ENCODE data around the gene HMGCS1. TPM values are rescaled to one million over a fixed set of nuclear protein-coding genes. Genes with fewer than 3 reads are reported as not detected.
"Not testable (repeated sequence)": the region's sequence is repeated elsewhere in the genome, so short reads cannot be mapped to it uniquely, and the experiment has no call there.

The HMGCS1 gene
- total RNA-seq, 1 donor from 2014 or later = 23.7 TPM

- peak overlapping the region; percentile 93 for H3K27ac ChIP-seq (replicated peaks)
- H3K36me3 ChIP-seq = no peaks in the 10 kb centered on the region
- H3K9me3 ChIP-seq (replicated peaks) = no peaks in the 10 kb centered on the region
- DNase-seq = no peak
- H3K4me1 ChIP-seq = peaks cover 46% of the 10 kb centered on the region
- H3K27me3 ChIP-seq (ENCODE audit: low read depth) = no peaks in the 10 kb centered on the region
- TF ChIP-seq, protein P1, sequence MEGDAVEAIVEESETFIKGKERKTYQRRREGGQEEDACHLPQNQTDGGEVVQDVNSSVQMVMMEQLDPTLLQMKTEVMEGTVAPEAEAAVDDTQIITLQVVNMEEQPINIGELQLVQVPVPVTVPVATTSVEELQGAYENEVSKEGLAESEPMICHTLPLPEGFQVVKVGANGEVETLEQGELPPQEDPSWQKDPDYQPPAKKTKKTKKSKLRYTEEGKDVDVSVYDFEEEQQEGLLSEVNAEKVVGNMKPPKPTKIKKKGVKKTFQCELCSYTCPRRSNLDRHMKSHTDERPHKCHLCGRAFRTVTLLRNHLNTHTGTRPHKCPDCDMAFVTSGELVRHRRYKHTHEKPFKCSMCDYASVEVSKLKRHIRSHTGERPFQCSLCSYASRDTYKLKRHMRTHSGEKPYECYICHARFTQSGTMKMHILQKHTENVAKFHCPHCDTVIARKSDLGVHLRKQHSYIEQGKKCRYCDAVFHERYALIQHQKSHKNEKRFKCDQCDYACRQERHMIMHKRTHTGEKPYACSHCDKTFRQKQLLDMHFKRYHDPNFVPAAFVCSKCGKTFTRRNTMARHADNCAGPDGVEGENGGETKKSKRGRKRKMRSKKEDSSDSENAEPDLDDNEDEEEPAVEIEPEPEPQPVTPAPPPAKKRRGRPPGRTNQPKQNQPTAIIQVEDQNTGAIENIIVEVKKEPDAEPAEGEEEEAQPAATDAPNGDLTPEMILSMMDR (IDR thresholded peaks at IDR 0.05; ENCODE audit: borderline replicate concordance) = no peak
- H3K4me3 ChIP-seq = peak overlapping the region; percentile 94
- intact Hi-C loops (cut with micrococcal nuclease) = no loop called here
Observed at GRCh38 chr5:43313854-43314457, 744 bp upstream of the HMGCS1 start.

DNA sequence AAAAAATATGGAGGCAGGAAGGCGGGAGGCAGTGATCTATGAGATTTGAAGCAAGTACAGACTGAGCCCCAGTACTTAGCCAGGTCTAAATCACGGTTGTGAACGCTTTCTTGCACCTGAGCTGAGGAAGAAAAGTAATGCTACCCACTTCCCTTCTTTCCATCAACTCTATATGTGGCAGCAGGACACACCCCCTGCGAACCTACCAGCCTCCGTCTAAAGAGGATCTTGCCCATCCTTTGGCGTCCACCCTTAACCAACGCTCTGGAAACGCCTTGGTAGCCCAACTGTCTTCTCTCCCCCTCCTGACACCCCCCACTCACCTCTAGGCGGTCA, 545 bp downstream of the HMGCS1 start:
- Histone ChIP-seq H3K9me3 (replicated peaks) (no peaks in the 10 kb centered on the region), H3K4me3 (peak overlapping the region; percentile 94), H3K27me3 (ENCODE audit: low read depth) (no peaks in the 10 kb centered on the region), H3K27ac (replicated peaks) (peak overlapping the region; percentile 93), H3K36me3 (no peaks in the 10 kb centered on the region), H3K4me1 (peaks cover 51% of the 10 kb centered on the region)
- intact Hi-C loops (cut with micrococcal nuclease) = no loop called here
- TF ChIP-seq, protein P1 (IDR thresholded peaks at IDR 0.05; ENCODE audit: borderline replicate concordance) = no peak
- DNase-seq = no peak

DNA sequence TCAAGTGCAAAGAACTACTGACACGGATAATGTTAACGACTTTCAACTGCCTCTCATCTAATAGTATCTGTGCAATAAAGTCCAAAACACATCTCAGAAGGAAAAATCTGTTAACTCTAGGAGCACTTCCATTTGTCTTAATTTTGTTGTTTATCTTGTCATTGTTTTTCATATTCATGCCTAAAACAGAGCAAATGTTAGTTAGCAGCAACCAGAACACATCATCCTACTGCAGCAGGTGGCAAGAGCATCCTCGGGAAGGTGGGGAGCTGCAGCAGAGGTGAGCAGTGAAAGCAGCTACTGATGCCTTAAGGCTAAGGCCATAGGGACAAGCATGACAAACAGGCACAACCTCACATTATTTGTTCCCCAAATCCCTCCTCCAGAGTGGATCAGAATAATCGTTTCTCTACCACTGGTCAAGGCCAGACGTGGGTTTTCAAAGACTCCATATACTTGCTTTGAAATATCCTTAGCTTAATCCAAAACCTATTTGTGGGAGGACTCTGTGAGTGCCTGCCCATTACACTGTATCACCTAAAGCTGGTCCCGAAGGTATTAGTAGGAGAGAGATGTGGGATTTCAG, 1.0 kb downstream of the HMGCS1 start:
- Histone ChIP-seq H3K27ac (replicated peaks) (no peak overlapping the region), H3K27me3 (ENCODE audit: low read depth) (no peaks in the 10 kb centered on the region)
- TF ChIP-seq, protein P1 (IDR thresholded peaks at IDR 0.05; ENCODE audit: borderline replicate concordance) = no peak

GRCh38 chr5:43309637-43310036, 3.6 kb downstream of the HMGCS1 start:
- no peak for DNase-seq
- H3K27me3 ChIP-seq (ENCODE audit: low read depth) = no peaks in the 10 kb centered on the region
- no peaks in the 10 kb centered on the region for H3K9me3 ChIP-seq (replicated peaks)
- H3K4me1 ChIP-seq = peaks cover 59% of the 10 kb centered on the region
- TF ChIP-seq, protein P1 (IDR thresholded peaks at IDR 0.05; ENCODE audit: borderline replicate concordance) = no peak
- no peak overlapping the region for H3K4me3 ChIP-seq
- H3K27ac ChIP-seq (replicated peaks) = no peak overlapping the region
- intact Hi-C loops (cut with micrococcal nuclease) = no loop called here
- H3K36me3 ChIP-seq = no peaks in the 10 kb centered on the region

More for the DNA sequence above, 1.0 kb downstream of the HMGCS1 start:
- intact Hi-C loops (cut with micrococcal nuclease) = no loop called here
- DNase-seq = no peak
- Histone ChIP-seq H3K4me1 (peaks cover 51% of the 10 kb centered on the region), H3K36me3 (no peaks in the 10 kb centered on the region), H3K4me3 (peak overlapping the region; percentile 94), H3K9me3 (replicated peaks) (no peaks in the 10 kb centered on the region)

DNA sequence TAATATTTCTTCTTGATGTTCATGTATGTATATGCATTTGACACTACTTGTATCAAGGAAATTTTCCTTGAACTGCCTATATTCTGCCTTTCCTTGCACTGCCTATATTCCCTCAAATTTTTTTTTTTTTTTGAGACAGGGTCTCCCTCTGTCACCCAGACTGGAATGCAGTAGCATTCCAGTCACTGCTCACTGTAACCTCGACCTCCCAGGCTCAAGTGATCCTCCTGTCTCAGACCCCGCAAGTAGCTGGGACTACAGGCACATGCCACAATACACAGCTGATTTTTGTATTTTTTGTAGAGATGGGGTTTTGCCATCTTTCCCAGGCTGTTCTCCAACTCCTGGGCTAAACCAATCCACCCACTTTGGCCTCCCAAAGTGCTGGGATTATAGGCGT, 4.1 kb downstream of the HMGCS1 start:
- Histone ChIP-seq H3K36me3 (no peaks in the 10 kb centered on the region), H3K27me3 (ENCODE audit: low read depth) (no peaks in the 10 kb centered on the region), H3K27ac (replicated peaks) (no peak overlapping the region), H3K9me3 (replicated peaks) (no peaks in the 10 kb centered on the region), H3K4me1 (peaks cover 62% of the 10 kb centered on the region), H3K4me3 (no peak overlapping the region)
- TF ChIP-seq, protein P1 (IDR thresholded peaks at IDR 0.05; ENCODE audit: borderline replicate concordance) = no peak
- no peak for DNase-seq
- intact Hi-C loops (cut with micrococcal nuclease) = no loop called here

- H3K4me1 ChIP-seq = peaks cover 63% of the 10 kb centered on the region
- intact Hi-C loops (cut with micrococcal nuclease); H3K36me3 ChIP-seq; DNase-seq; H3K27me3 ChIP-seq (ENCODE audit: low read depth); H3K4me3 ChIP-seq; H3K27ac ChIP-seq (replicated peaks); H3K9me3 ChIP-seq (replicated peaks): not testable (repeated sequence)
Observed at GRCh38 chr5:43306954-43307353, 6.3 kb downstream of the HMGCS1 start.
